Measurements from ENCODE around the gene TSG101.

The TSG101 gene

DNA sequence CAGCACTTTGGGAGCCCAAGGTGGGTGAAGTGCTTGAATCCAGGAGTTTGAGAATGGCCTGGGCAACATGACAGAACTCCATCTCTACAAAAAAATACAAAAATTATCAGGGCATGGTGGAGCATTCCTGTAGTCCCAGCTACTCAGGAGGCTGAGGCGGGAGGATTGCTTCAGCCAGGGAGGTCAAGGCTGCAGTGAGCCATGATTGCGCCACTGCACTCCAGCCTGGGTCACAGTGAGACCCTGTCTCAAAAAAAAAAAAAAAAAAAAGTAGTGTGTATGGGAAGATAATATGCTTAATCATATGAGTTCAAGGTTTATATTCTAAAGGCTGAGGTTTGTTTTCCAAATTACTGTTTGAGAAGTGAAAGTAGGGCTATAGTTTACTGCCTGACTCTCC lies 60.3 kb downstream of the TSG101 start:
- Histone ChIP-seq H3K4me3 (replicated peaks; ENCODE audit: low read depth, low read length) (no peak overlapping the region), H3K27me3 (replicated peaks; ENCODE audit: control insufficient read depth, insufficient read depth, low read length) (no peaks in the 10 kb centered on the region), H3K36me3 (ENCODE audit: control insufficient read depth, insufficient read depth, low read length) (no peaks in the 10 kb centered on the region)
- TF ChIP-seq, protein P1, sequence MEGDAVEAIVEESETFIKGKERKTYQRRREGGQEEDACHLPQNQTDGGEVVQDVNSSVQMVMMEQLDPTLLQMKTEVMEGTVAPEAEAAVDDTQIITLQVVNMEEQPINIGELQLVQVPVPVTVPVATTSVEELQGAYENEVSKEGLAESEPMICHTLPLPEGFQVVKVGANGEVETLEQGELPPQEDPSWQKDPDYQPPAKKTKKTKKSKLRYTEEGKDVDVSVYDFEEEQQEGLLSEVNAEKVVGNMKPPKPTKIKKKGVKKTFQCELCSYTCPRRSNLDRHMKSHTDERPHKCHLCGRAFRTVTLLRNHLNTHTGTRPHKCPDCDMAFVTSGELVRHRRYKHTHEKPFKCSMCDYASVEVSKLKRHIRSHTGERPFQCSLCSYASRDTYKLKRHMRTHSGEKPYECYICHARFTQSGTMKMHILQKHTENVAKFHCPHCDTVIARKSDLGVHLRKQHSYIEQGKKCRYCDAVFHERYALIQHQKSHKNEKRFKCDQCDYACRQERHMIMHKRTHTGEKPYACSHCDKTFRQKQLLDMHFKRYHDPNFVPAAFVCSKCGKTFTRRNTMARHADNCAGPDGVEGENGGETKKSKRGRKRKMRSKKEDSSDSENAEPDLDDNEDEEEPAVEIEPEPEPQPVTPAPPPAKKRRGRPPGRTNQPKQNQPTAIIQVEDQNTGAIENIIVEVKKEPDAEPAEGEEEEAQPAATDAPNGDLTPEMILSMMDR (IDR thresholded peaks at IDR 0.05; ENCODE audit: insufficient read depth, low read length, poor library complexity, severe bottlenecking): no peak
- no peak for DNase-seq (ENCODE audit: extremely low read depth, insufficient read length)

DNA sequence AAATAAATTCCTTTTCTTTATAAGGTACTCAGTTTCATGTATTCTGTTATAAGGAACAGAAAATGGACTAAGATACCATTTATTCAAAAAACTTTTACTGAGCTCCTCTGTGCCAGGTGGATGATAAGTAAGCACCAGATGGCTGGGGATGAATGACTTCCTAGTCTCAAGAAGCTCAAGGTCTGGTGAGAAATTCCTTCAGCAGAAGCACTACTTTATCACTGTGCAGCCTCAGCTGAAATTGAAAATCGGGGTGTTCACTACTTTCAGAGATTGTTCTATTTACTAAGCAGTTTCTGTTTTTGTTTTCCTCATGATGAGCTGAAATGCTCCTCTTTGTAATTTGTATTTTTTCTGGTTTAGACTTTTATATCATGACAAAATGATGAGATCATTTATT lies 63.3 kb downstream of the TSG101 start:
- no peak for DNase-seq (ENCODE audit: extremely low read depth, insufficient read length)
- Histone ChIP-seq H3K36me3 (ENCODE audit: control insufficient read depth, insufficient read depth, low read length) (no peaks in the 10 kb centered on the region), H3K27me3 (replicated peaks; ENCODE audit: control insufficient read depth, insufficient read depth, low read length) (no peaks in the 10 kb centered on the region), H3K4me3 (replicated peaks; ENCODE audit: low read depth, low read length) (no peak overlapping the region)
- TF ChIP-seq, protein P1 (IDR thresholded peaks at IDR 0.05; ENCODE audit: insufficient read depth, low read length, poor library complexity, severe bottlenecking): no peak

DNA sequence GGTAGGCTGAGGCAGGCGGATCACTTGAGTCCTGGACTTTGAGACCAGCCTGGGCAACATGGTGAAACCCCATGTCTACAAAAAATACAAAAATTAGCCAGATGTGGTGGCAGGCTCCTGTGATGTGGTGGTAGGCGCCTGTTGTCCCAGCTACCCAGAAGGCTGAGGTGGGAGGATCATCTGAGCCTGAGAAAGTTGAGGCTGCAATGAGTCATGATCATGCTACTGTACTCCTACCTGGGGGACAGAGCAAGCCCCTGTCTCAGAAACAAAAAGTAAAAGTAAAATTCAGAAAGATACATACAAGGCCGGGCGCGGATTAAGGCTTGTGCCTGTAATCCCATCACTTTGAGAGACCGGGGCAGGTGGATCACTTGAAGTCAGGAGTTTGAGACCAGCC lies 64.8 kb downstream of the TSG101 start:
- TF ChIP-seq, protein P1 (IDR thresholded peaks at IDR 0.05; ENCODE audit: insufficient read depth, low read length, poor library complexity, severe bottlenecking): no peak
- Histone ChIP-seq H3K4me3 (replicated peaks; ENCODE audit: low read depth, low read length) (no peak overlapping the region), H3K36me3 (ENCODE audit: control insufficient read depth, insufficient read depth, low read length) (no peaks in the 10 kb centered on the region), H3K27me3 (replicated peaks; ENCODE audit: control insufficient read depth, insufficient read depth, low read length) (no peaks in the 10 kb centered on the region)
- DNase-seq (ENCODE audit: extremely low read depth, insufficient read length): no peak

DNA sequence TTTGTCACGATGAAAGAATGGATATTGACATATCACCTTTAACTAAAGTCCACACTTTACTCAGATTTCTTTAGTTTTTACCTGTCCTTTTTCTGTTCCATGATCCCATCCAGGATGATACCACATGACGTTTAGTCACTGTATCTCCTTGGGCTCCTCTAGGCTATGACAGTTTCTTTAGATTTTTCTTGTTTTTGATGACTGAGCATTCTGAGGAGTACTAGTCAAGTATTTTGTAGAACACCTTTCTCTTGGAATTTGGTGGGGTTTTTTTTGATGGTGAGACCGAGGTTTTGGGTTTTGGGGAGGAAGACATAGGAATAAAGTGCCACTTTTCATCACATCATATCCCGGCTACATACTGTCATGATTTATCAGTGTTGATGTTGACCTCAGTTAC lies 67.1 kb downstream of the TSG101 start:
- no peaks in the 10 kb centered on the region for H3K36me3 ChIP-seq (ENCODE audit: control insufficient read depth, insufficient read depth, low read length)
- TF ChIP-seq, protein P1 (IDR thresholded peaks at IDR 0.05; ENCODE audit: insufficient read depth, low read length, poor library complexity, severe bottlenecking): no peak
- no peak overlapping the region for H3K4me3 ChIP-seq (replicated peaks; ENCODE audit: low read depth, low read length)
- DNase-seq (ENCODE audit: extremely low read depth, insufficient read length): no peak
- H3K27me3 ChIP-seq (replicated peaks; ENCODE audit: control insufficient read depth, insufficient read depth, low read length): no peaks in the 10 kb centered on the region

DNA sequence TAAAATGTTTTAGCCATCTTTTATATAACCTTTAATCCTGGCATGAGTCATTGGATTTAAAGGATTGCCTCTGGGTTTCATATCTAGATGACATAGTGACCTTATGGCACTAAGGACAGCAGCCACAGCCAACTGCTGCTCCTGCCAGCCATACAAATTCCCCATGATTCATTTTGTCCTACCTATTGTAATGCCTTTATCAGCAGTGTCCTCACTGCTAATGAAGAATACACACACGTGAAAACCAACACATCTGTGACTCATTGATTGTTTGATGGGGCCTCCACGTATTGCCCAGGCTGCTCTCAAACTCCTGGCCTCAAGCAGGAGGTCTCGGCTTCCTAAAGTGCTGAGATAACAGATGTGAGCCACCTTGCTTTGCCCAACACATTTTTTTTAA lies 69.3 kb downstream of the TSG101 start:
- DNase-seq (ENCODE audit: extremely low read depth, insufficient read length): no peak
- H3K4me3 ChIP-seq (replicated peaks; ENCODE audit: low read depth, low read length): no peak overlapping the region
- TF ChIP-seq, protein P1 (IDR thresholded peaks at IDR 0.05; ENCODE audit: insufficient read depth, low read length, poor library complexity, severe bottlenecking): no peak
- no peaks in the 10 kb centered on the region for H3K36me3 ChIP-seq (ENCODE audit: control insufficient read depth, insufficient read depth, low read length)
- no peaks in the 10 kb centered on the region for H3K27me3 ChIP-seq (replicated peaks; ENCODE audit: control insufficient read depth, insufficient read depth, low read length)

DNA sequence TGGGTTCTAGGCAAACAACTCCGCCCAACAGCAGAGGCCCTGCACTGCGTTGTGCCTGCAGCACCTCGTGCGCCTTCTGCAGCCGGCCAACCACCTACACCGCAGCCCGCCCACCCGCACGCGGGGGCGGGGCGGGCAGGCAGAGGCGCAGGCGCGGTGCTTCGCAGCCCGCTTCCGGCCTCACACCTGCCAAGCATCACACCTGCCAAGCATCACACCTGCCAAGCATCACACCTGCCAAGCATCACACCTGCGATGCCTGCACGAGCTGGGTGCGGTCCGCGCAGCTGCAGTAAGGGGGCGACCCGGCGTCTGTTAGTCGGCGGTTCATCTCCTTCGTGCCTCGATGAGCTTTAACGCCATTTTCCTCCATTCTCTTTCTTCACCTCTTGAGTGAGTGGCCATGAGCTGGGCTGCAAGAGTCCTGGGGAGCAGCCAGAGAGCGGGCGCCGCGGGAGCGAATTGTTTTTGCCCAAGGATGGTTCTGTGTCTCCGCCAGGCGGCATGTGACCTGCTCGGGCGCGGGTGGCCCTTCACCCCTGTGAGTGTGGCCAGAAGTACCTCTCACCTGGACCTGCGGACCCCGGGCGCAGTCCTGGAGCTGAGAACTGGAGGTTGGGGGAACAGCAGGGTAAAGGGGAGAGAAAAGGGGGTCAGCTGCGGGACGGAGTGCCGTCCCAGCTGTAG lies 70.9 kb downstream of the TSG101 start, which contains the start of gene LDHAL6A:
Gene LDHAL6A (plus strand): TSS at position 171 of the 687 bp plus-strand sequence. CDS start 825 bp downstream, outside the sequence.
- peak; percentile 20 for DNase-seq (ENCODE audit: extremely low read depth, insufficient read length)
- no peaks in the 10 kb centered on the region for H3K27me3 ChIP-seq (replicated peaks; ENCODE audit: control insufficient read depth, insufficient read depth, low read length)
- TF ChIP-seq, protein P1 (IDR thresholded peaks at IDR 0.05; ENCODE audit: insufficient read depth, low read length, poor library complexity, severe bottlenecking): no peak
- H3K36me3 ChIP-seq (ENCODE audit: control insufficient read depth, insufficient read depth, low read length): no peaks in the 10 kb centered on the region
- no peak within 1 kb of the TSS for H3K4me3 ChIP-seq (replicated peaks; ENCODE audit: low read depth, low read length)

Measured in GM06990 (cell line).